NCI-H2107 treated with DMSO at 0.1 percent for 48 hours (cell line): ENCODE data around the gene XPO6.

Experiments
- DNase-seq: peaks from one replicate; lab custom pipeline; 2025; ENCODE audit not compliant: unreplicated experiment; lab: John Stamatoyannopoulos, UW

XPO6 gene

GRCh38 chr16:28112908-28113307, 98.9 kb downstream of the XPO6 start:
- DNase-seq = no peak

DNA sequence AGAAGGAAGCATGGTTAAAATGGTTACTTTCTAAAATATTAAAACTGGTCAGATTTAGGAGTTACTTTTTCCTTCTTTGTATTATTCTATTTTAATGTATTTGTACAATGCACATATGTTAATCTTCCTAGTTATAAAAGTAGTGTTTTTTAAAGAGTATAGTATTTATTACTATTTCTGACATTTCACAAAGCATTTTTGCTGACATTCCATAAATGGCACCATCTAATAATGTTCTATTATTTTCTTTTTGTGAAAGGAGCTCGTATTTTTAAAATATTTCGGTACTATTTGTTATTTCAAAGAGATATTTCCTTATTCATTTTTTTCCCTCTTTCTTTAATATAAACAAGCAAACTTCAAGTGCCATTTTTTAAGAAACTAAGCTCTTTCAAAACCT, 100.8 kb downstream of the XPO6 start:
- DNase-seq = no peak

GRCh38 chr16:28110479-28110878, 101.3 kb downstream of the XPO6 start:
- no peak for DNase-seq

- no peak for DNase-seq
These were observed 101.7 kb downstream of the XPO6 start for GRCh38 chr16:28110074-28110473.

- no peak for DNase-seq
These were observed 103.0 kb downstream of the XPO6 start for GRCh38 chr16:28108590-28109247.

DNA sequence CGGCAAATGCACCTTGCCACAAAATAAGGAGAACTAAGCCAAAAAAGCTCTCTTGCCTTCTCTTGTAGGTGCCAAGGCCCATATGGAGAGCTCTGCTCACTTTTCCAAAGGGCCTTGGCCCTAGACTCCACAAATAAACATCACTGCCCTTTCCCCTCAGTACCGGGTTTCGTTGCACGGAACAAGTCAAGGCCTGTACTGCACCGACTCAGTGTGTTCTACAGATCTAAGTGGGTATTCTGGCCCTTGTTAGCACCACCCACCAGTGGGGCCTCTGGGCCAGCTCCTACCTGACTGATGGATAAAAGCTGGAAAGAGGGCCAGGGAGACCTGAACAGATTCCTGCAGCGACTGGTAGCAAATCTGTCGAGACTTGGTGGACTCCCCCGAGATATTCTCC, 104.5 kb downstream of the XPO6 start:
- DNase-seq = no peak

DNA sequence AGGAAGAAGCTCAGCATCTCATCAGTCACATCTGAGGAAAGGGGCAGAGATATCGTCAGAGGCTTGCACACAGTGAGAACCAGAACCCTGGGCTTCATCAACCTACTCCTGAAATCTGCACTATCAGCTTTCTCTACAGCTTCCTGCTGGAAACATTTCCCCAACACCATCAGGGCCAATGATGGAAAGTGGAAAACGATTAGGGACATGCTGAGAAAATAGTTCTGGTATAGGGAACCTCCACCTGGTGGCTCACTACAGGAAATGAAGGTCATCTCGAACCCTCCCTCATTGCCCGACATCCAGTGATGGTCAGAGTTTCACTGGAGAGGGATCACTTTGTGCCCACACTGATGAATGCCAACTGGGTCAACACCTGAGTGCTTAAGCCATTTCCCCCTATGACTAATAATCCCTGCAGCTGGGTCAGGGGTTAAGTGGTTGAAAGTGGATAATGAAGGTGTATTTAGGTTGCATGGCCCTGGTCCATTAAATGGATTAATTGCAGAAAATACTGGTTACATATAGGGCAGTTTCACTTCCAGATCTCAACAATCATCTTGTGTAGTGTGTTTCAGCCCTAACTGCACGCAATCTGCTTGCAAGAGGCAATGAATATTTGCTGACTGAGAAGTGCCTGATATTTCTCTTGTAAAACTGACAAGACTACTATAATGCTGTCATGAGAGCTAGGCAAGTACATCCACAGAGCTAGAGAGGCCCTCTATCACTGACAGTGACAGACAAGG, 105.1 kb downstream of the XPO6 start:
- DNase-seq = no peak

- no peak for DNase-seq
These were observed 105.8 kb downstream of the XPO6 start for GRCh38 chr16:28105954-28106353.

DNA sequence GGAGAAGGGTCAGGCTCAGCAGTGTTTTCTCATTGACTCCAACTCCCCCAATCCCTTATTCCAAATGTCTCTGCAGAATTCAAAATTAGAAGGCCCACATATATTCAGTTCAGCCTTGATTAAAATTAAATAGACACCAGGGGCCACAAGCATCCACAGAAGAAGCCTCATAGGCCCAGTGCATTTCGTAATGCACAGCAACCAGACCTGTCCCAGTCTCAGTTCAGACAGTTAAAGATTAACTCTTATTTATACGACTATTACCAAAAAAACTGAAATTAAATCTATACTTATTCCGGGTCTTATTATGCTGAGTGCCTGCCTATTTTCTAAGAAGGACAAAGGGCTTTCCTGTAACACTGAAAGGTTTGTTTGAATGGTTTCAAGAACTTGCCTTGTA, 106.5 kb downstream of the XPO6 start:
- no peak for DNase-seq

DNA sequence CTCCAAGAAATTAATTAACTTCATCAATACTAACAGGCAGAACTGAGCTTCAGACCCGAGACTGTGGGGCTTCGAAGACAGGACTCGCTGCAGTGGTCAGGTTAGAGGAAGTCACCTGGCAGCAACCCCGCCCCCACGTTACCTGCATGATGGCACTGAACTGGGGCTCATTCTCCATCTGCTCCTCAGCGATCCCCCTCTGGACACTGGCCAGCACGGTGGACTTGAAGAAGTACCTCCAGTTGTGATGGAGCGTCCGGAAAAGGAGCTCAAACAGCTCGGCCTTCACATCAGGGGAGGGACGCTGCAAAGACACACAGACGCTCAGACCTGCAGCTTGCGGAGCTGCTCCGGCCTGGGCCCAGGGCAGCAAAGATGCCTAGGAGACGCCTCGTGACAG, 107.4 kb downstream of the XPO6 start:
- no peak for DNase-seq

GRCh38 chr16:28103516-28104170, 108.1 kb downstream of the XPO6 start:
- no peak for DNase-seq

GRCh38 chr16:28101533-28101890, 110.3 kb downstream of the XPO6 start:
- DNase-seq = no peak

DNA sequence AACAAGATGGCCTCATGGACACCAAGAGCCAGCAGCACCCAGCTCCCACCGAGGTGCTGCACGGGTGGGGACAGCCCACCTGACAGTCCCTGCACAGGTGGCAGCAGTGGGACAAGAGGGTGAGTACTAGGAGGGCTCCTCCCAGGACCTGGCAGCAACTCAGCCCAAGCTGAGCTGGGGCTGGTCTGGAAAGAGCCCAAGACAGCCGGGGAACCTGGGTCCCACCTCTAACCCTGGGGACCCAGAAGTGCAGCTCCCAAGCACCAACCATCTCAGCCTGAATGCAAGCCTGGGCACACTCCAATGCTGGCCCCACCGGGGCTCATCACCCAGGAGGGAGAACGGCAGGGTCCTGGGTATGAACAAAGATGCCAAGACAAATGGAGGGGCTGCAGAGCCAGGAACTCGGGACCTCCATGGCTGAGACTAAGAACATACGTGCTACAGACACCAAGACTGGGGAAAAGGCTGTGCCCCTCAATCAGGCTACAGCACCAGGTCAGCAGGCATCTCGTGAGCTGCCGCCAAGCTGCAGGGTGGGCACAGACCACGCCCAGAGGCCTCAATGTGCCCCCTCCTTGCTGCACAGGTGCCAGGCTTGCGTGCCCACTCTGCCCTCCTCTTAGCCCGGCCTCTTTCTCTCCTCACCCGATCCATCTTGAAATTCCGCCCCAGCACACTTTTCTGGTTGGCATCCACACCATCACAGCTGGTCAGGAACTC, 110.8 kb downstream of the XPO6 start:
- DNase-seq = no peak

DNA sequence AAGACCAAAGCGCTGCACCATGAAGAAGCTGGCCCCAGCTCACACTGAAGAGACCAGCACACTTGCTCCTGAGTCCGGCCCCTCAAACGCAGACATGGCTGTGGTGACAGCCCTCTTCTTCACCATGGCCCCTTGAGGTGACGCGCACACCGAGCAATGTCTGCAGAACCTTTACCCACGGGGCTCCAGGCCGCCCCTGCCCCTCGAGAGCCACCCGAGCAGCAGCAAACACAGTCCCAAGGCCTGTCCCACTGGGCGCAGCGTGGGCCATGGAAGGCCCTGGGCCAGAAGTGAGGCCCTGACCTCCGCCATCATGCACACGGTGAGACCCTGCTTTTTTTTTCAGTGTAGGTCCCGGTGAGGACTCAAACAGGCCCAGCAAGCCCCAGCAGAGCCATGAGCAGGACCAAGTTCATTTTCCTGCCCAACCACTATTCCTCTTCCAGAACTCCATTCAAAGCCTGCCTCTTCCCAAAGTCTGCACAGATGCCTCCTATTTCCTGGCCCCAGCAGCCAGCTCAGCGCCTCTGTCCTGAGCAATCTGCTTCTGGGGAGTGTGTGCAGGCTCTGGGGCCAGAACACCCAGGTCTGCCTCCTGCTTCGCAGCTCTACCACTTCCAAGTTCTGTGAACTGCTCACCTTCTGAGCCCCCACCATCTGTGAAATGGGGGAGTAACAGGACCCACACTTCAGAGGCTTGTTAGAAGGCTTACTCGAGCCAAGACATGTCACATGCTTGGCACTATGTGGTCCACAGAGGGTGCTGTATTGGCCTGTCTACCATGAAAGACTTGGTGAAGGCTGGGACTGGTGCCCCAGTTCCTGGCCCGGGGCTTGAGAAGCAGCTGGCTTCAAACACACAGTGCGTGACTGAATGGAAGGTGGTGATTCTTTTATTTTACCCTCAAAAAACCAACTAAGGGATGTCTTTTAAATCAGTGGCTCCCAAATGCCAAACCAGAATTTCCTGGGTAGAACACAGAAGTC, 112.5 kb downstream of the XPO6 start:
- DNase-seq = no peak

GRCh38 chr16:28098171-28098958, 113.4 kb downstream of the XPO6 start:
- DNase-seq = no peak

DNA sequence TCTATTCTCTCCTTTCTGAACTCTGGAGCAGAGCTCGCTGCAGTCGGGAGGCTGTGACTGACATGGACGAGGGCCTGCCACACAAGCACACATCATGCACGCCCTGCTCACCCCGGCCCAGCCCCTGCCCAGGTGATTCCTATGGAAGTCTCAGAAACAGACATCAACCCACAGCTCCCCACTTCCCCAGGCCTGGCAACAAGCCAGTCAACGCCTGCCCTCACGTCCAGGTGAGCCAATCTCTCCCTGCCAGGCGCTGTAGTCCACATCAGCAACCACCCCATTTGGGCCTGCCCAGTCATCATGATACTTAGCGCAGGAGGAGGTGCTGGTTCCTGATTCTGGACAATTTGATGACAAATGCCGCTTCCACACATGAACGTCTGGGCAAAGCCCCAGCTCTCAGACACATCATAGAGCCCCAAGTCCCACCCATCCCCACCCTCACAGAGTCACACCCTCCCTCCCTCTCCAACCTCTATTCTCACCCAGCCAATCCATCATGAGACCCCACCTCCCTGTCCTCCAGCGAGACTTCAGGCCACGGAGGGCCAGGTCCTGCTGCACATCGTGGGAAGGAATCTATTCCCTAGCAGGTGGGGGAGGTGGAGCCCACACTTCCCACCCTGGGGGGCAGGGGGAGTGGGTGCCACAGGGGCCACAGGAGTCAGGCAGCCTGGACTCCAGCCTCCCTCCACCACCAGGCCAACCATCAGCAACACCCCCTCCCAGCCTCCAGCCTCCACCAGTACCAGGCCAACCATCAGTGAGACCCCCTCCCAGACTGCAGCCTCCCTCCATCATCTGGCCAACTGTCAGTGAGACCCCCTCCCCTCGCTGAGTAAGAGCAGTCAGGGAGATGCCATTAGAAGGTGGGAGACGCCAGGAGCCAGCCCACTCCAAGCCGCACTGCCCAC, 114.5 kb downstream of the XPO6 start:
- no peak for DNase-seq

DNA sequence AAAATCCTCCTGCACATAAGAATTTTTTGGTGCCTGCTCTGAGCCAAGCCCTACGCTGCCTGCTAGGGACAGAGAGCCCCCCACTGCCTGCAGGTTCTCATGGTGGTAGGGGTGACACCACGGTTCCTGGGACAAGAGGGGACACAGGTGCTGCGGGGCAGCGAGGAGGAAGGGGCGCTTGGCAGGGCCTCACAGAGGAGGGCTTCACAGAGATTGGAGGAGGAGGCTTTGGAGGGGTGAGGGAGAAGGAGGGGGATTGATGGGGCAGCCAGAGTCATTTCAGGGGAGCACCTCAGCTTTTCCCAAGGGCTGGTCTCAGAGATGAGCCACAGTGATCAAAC, 118.4 kb downstream of the XPO6 start:
- no peak for DNase-seq

GRCh38 chr16:28092721-28093384, 118.9 kb downstream of the XPO6 start:
- no peak for DNase-seq
